Measurements from ENCODE around the gene SCAMP4. TPM values are rescaled to one million over a fixed set of nuclear protein-coding genes. Genes with fewer than 3 reads are reported as not detected.
A peak's percentile ranks its signal among the peaks of the same experiment; 100 is the strongest.

Gene SCAMP4
- total and polyA plus RNA-seq, 9 of the 15 experiments (the other 6 are each of a cell fraction or from before 2014, with no cell fraction given): 0.81 to 45.9 (median 12.8) TPM

- CTCF ChIA-PET (ENCODE audit: low intra/inter-chr PET ratio): no interaction called here
- FAIRE-seq: no peak
- TF ChIP-seq CCNT2 (IDR thresholded peaks at IDR 0.05; ENCODE audit: borderline replicate concordance, extremely low read depth, insufficient read length, low read depth, low read length) (no peak), CREM (IDR thresholded peaks at IDR 0.05; ENCODE audit: low read depth) (no peak), EZH2 (IDR thresholded peaks at IDR 0.05; ENCODE audit: borderline replicate concordance, low read depth, low read length) (no peak), E2F4 (CRISPR knock-in tag; IDR thresholded peaks at IDR 0.05; ENCODE audit: low read depth) (no peak), ILF3 (IDR thresholded peaks at IDR 0.05; ENCODE audit: borderline replicate concordance) (no peak), ETS2 (tag; IDR thresholded peaks at IDR 0.05; ENCODE audit: borderline replicate concordance, poor library complexity, severe bottlenecking) (no peak), ZBTB33 (CRISPR knock-in tag; IDR thresholded peaks at IDR 0.05) (no peak), CEBPZ (IDR thresholded peaks at IDR 0.05; ENCODE audit: borderline replicate concordance, low read depth, low read length) (no peak), ZBTB7A (IDR thresholded peaks at IDR 0.05; ENCODE audit: borderline replicate concordance, control insufficient read depth, low read depth, low read length) (no peak), CREB1 (IDR thresholded peaks at IDR 0.05) (no peak), CREB1 (CRISPR knock-in tag; IDR thresholded peaks at IDR 0.05) (0 out of 2 replicates have a peak, but pooled peaks have one; percentile 18), TRIM25 (IDR thresholded peaks at IDR 0.05; ENCODE audit: borderline replicate concordance) (no peak)
Observed at GRCh38 chr19:1953441-1954094, 48.4 kb downstream of the SCAMP4 start.

More at GRCh38 chr19:1953441-1954094, 48.4 kb downstream of the SCAMP4 start:
- Histone ChIP-seq H3K9me3 (replicated peaks; ENCODE audit: control insufficient read depth, insufficient read depth, low read depth, low read length) (no peaks in the 10 kb centered on the region), H2AFZ (ENCODE audit: low read depth, low read length) (no peak overlapping the region), H4K20me1 (replicated peaks; ENCODE audit: control insufficient read depth, insufficient read depth, low read length) (peaks cover 20% of the 10 kb centered on the region), H3K27ac (ENCODE audit: extremely low read depth, low read depth, low read length) (no peak overlapping the region), H3K4me2 (ENCODE audit: insufficient read depth, low read length) (no peak overlapping the region), H3K4me1 (replicated peaks in 1 of 2; ENCODE audit: control insufficient read depth in 2 of 2, insufficient read depth in 2 of 2, low read length in 2 of 2) (peaks cover 0 to 71% of the 10 kb centered on the region in 2 experiments; a peak in 2 of 5 replicates), H3K4me3 (no peak overlapping the region), H3K27me3 (ENCODE audit: control insufficient read depth in 2 of 2, insufficient read depth in 2 of 2, low read length in 2 of 2) (no peaks in the 10 kb centered on the region), H3K79me2 (ENCODE audit: control insufficient read depth, insufficient read depth, low read length) (peaks cover 86% of the 10 kb centered on the region), H3K9ac (ENCODE audit: insufficient read depth in 1 of 2, low read depth in 2 of 2, low read length in 2 of 2) (peak overlapping the region in 1 of 2 experiments; percentile 56; a peak in 1 of 4 replicates), H3K36me3 (ENCODE audit: control insufficient read depth, insufficient read depth, low read length) (peaks cover 45% of the 10 kb centered on the region; the same call in 2 of the 3 replicates), H3K9me1 (ENCODE audit: control insufficient read depth, insufficient read depth, low read length) (no peaks in the 10 kb centered on the region)
- WGBS (ENCODE audit: insufficient coverage, low coverage, missing lambda C conversion rate): 92% methylated on average over 19 of the region's 32 CpGs
- ATAC-seq: no peak
- intact Hi-C loops (cut with micrococcal nuclease): no loop called here
- no peak for DNase-seq (ENCODE audit: extremely low read depth in 1 of 4, low spot score in 3 of 4)
- no TSS peak for BruUV-seq (replicated peaks)
- POLR2A ChIA-PET: interaction anchor here (0.6 to 1.0 kb wide), 3 partner anchors 9 to 419 kb away, joined by 3 read pairs; no protein-coding TSS in a partner anchor
- in situ Hi-C loops (cut with MboI): no loop called here

Measured in K562 (cell line).